Fibroblast of skin of right quadriceps (primary cell): ENCODE measurements around the gene UNC93A.
"Not testable (repeated sequence)": the region's sequence is repeated elsewhere in the genome, so short reads cannot be mapped to it uniquely, and the experiment has no call there.

Experiments used
- DNase-seq: peaks from one replicate; pipeline ENCODE4 v3.0.0-alpha.2; 2013

The UNC93A gene

DNA sequence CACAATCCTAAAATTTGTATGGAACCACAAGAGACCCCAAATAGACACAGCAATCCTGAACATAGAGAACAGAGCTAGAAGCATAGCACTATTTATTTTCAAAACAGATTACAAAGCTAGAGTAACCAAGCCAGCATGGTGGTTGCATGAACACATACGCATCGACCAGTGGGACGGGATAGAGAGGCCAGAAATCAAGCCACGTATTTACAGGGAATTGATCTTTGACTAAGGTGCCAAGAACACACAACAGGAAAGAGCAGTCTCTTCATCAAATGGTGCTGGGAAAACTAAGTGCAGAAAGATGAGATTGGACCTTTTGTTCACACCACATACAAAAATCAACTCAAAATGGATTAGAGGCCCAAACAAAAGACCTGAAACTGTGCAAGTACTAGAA lies 54.8 kb downstream of the UNC93A start:
- no peak for DNase-seq

DNA sequence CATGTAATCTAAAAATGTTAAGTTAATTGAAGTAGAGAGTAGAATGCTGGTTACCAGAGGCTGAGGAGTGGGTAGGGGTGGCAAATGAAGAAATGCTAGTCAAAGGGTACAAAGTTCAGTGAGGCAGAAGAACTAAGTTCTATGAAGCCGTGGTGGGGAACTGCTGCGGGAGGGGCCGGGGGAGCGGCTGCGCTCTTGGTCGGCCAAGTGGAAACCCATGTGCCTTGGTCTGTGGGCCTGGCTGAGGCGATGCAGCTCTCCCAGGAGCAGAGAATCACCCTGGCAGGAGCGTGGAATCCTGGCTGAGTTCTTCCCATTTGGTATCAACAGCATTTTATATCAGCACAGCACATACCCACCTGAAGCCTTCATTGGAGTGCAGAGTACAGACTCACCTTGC lies 56.1 kb downstream of the UNC93A start:
- DNase-seq: no peak

GRCh38 chr6:167349631-167350274 lies 58.6 kb downstream of the UNC93A start:
- no peak for DNase-seq

- DNase-seq: no peak
These were observed 59.2 kb downstream of the UNC93A start for GRCh38 chr6:167350275-167350696.

DNA sequence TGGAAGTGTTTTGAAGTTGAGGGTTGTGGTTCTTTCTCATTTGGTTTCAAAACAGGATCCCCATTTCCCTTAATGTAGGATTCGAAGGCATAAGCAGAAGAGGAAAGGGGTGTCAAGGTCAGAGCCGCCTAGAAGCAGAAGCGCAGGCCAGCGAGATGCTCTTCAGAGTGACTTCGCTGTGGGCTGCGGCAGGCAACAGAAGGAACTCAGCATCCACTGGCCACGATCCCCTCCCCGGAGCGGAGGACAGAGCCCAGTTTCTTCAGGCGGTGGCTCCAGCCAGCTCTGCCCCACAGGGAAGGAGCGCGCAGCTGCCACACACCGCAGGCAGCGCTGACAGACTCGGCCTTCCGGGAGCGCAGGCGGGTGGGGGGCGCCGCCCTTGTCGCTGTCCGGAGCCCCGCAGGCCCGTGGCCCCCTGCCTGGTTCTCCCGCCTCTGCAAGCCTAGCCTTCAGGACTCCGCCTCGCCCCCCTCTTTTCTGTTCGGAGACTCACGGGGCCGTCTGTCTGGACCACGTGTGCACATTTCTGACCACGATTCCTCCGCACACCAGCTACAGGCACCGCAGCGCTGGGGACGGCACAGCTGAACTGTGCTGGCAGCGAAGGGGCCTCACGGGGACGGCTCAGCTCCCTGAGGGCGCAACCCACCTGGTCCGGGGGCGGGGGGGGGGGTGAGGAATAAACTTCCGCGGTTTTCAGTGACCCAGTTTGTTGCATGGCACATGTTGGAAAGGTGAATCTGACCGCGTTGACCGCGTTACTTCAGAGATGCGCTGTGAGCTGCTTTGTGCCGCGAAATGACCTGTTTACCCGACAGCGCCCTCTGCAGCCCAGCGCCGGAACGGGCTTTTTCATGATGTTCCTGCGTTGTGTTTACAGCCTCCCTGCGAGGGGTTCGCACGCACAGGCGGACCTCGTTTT lies 59.9 kb downstream of the UNC93A start:
- peak; percentile 48 for DNase-seq

- DNase-seq: no peak
These were observed 60.7 kb downstream of the UNC93A start for GRCh38 chr6:167351656-167352345.

- DNase-seq: no peak
These were observed 65.8 kb downstream of the UNC93A start for GRCh38 chr6:167356874-167357273.

GRCh38 chr6:167358394-167358793 lies 67.3 kb downstream of the UNC93A start:
- not testable (repeated sequence) for DNase-seq

GRCh38 chr6:167361170-167361569 lies 70.1 kb downstream of the UNC93A start:
- not testable (repeated sequence) for DNase-seq
